Fibroblast of skin of right quadriceps (primary cell): ENCODE data around the gene RPS6KB2.
A peak's percentile ranks its signal among the peaks of the same experiment; 100 is the strongest.
"Not testable (repeated sequence)": the region's sequence is repeated elsewhere in the genome, so short reads cannot be mapped to it uniquely, and the experiment has no call there.

Source experiments
- DNase-seq: peaks from one replicate; pipeline ENCODE4 v3.0.0-alpha.2; 2013

Gene RPS6KB2

GRCh38 chr11:67410984-67411784, 17.1 kb upstream of the RPS6KB2 start:
- DNase-seq: no peak

GRCh38 chr11:67411785-67412152, 16.5 kb upstream of the RPS6KB2 start:
- DNase-seq: no peak

GRCh38 chr11:67412495-67413179, 15.7 kb upstream of the RPS6KB2 start:
- DNase-seq: no peak

GRCh38 chr11:67413266-67413849, 14.9 kb upstream of the RPS6KB2 start:
- no peak for DNase-seq

- no peak for DNase-seq
These were observed 12.6 kb upstream of the RPS6KB2 start, which contains the start of gene CARNS1 for GRCh38 chr11:67415501-67416304. TSS of gene CARNS1 (plus strand) at chr11:67415678. CDS start at chr11:67416200, 522 bp downstream.

GRCh38 chr11:67416416-67417335, 11.6 kb upstream of the RPS6KB2 start:
- DNase-seq: no peak

GRCh38 chr11:67417425-67417824, 10.9 kb upstream of the RPS6KB2 start:
- no peak for DNase-seq

- DNase-seq: no peak
These were observed 9.6 kb upstream of the RPS6KB2 start for GRCh38 chr11:67418476-67419281.

GRCh38 chr11:67419325-67420049, 8.8 kb upstream of the RPS6KB2 start:
- no peak for DNase-seq

GRCh38 chr11:67420147-67420645, 8.1 kb upstream of the RPS6KB2 start:
- DNase-seq: no peak

- DNase-seq: peak; percentile 91
These were observed 7.5 kb upstream of the RPS6KB2 start for GRCh38 chr11:67420646-67421429.

- no peak for DNase-seq
These were observed 6.8 kb upstream of the RPS6KB2 start for GRCh38 chr11:67421430-67422031.

GRCh38 chr11:67422891-67423290, 5.4 kb upstream of the RPS6KB2 start:
- no peak for DNase-seq

- DNase-seq: no peak
These were observed 4.8 kb upstream of the RPS6KB2 start for GRCh38 chr11:67423466-67423865.

GRCh38 chr11:67423891-67424613, 4.2 kb upstream of the RPS6KB2 start:
- DNase-seq: no peak

- DNase-seq: not testable (repeated sequence)
These were observed 882 bp upstream of the RPS6KB2 start for GRCh38 chr11:67427364-67427859.

GRCh38 chr11:67429038-67429668, 859 bp downstream of the RPS6KB2 start:
- no peak for DNase-seq
